GM23338 (cell line): ENCODE results near the gene AVPR2. TPM values are rescaled to one million over a fixed set of nuclear protein-coding genes. Genes with fewer than 3 reads are reported as not detected.

Experiments
- ATAC-seq: fragments of 200-7000 bp; cut with Tn5 transposase; 3 replicates; pipeline ENCODE4 v1.9.1; 2020
- DNase-seq: peaks from one replicate; pipeline ENCODE4 v3.0.0-alpha.2; 2015; ENCODE audit warnings: low spot score
- H2AFZ ChIP-seq: fragments of 200-600 bp; sonication (generic); 2 replicates; pipeline ENCODE4 v1.8.0; 2016; ENCODE audit warnings: antibody characterized with exemption, mild to moderate bottlenecking, moderate library complexity
- H3F3A ChIP-seq: fragments of 200-600 bp; sonication (generic); replicated peaks from 2 replicates; pipeline ENCODE4 v1.8.0; 2017; ENCODE audit warnings: antibody characterized with exemption, mixed run types, low read depth
- H3K27ac ChIP-seq: fragments of 200-600 bp; sonication (generic); 2 replicates; pipeline ENCODE4 v1.6.1; 2016; ENCODE audit warnings: low read depth
- H3K27me3 ChIP-seq: fragments of 200-600 bp; sonication (generic); 2 replicates; pipeline ENCODE4 v1.8.0; 2016; ENCODE audit warnings: mild to moderate bottlenecking, mixed run types, moderate library complexity; ENCODE audit not compliant: insufficient read depth
- H3K36me3 ChIP-seq: fragments of 200-600 bp; sonication (generic); 2 replicates; pipeline ENCODE4 v1.8.0; 2016; ENCODE audit warnings: mild to moderate bottlenecking; ENCODE audit not compliant: insufficient read depth
- H3K4me1 ChIP-seq: fragments of 200-600 bp; sonication (generic); 2 replicates; pipeline ENCODE4 v1.8.0; 2016; ENCODE audit warnings: mild to moderate bottlenecking, moderate library complexity; ENCODE audit not compliant: insufficient read depth
- H3K4me2 ChIP-seq: fragments of 200-600 bp; sonication (generic); 2 replicates; pipeline ENCODE4 v1.7.1; 2017; ENCODE audit warnings: mixed run types
- H3K4me3 ChIP-seq: fragments of 200-600 bp; sonication (generic); 2 replicates; pipeline ENCODE4 v1.6.1; 2016; ENCODE audit warnings: mixed run types
- H3K79me2 ChIP-seq: fragments of 200-600 bp; sonication (generic); replicated peaks from 2 replicates; pipeline ENCODE4 v1.8.0; 2017; ENCODE audit warnings: mild to moderate bottlenecking; ENCODE audit not compliant: insufficient read depth
- H3K9me2 ChIP-seq: fragments of 200-600 bp; sonication (generic); 2 replicates; pipeline ENCODE4 v1.8.0; 2017; ENCODE audit not compliant: insufficient read depth
- H4K20me1 ChIP-seq: fragments of 200-600 bp; sonication (generic); replicated peaks from 2 replicates; pipeline ENCODE4 v1.8.0; 2017; ENCODE audit warnings: mild to moderate bottlenecking; ENCODE audit not compliant: insufficient read depth
- H3K27ac Mint-ChIP-seq: 2 replicates; pipeline ENCODE4 v1.8.0; 2020; ENCODE audit warnings: inconsistent platforms, mild to moderate bottlenecking, moderate library complexity, mixed read lengths
- H3K27me3 Mint-ChIP-seq: 3 replicates; pipeline ENCODE4 v1.8.0; 2022; ENCODE audit warnings: low read depth, mild to moderate bottlenecking, moderate library complexity, mixed read lengths, inconsistent platforms; ENCODE audit not compliant: insufficient read depth, poor library complexity
- H3K36me3 Mint-ChIP-seq: 3 replicates; pipeline ENCODE4 v1.8.0; 2021; ENCODE audit warnings: low read depth, mild to moderate bottlenecking, inconsistent platforms, moderate library complexity, mixed read lengths
- H3K4me1 Mint-ChIP-seq: 3 replicates; pipeline ENCODE4 v1.8.0; 2020; ENCODE audit warnings: mild to moderate bottlenecking, inconsistent platforms, mixed read lengths
- H3K4me3 Mint-ChIP-seq: 3 replicates; pipeline ENCODE4 v1.8.0; 2021; ENCODE audit warnings: moderate library complexity, mild to moderate bottlenecking, inconsistent platforms, mixed read lengths
- H3K9me3 Mint-ChIP-seq: 3 replicates; pipeline ENCODE4 v1.8.0; 2020; ENCODE audit warnings: moderate library complexity, mild to moderate bottlenecking, inconsistent platforms, mixed read lengths
- CREB1 ChIP-seq: fragments of 250-450 bp; sonication (Bioruptor Pico); IDR thresholded peaks from 2 replicates; pipeline ENCODE4 v1.5.0; 2020; ENCODE audit warnings: low read depth, mild to moderate bottlenecking, moderate library complexity
- CTCF ChIP-seq, 2 experiments: fragments of 200-600 bp in 1 of 2; sonication (generic) in 1 of 2; conservative IDR thresholded peaks; 2 replicates each; pipeline versions ENCODE4 v1.5.1 to v1.6.1; 2016 to 2017; ENCODE audit warnings: antibody characterized with exemption in 2 of 2, low read depth in 2 of 2, mild to moderate bottlenecking in 2 of 2, moderate library complexity in 1 of 2
- ETS1 ChIP-seq: IDR thresholded peaks from 2 replicates; pipeline ENCODE4 v1.6.1; 2016; ENCODE audit warnings: antibody characterized with exemption
- EZH2 ChIP-seq: fragments of 200-600 bp; sonication (generic); IDR thresholded peaks from one replicate; pipeline ENCODE4 v1.8.0; 2017; ENCODE audit warnings: antibody characterized with exemption, mild to moderate bottlenecking, low read depth; ENCODE audit not compliant: unreplicated experiment
- EZH2phosphoT487 ChIP-seq: fragments of 200-600 bp; sonication (generic); IDR thresholded peaks from one replicate; pipeline ENCODE4 v1.8.1; 2018; ENCODE audit warnings: antibody characterized with exemption; ENCODE audit not compliant: unreplicated experiment
- JUNB ChIP-seq: IDR thresholded peaks from one replicate; pipeline ENCODE4 v1.6.1; 2016; ENCODE audit warnings: antibody characterized with exemption; ENCODE audit not compliant: unreplicated experiment
- NANOG ChIP-seq: IDR thresholded peaks from 2 replicates; pipeline ENCODE4 v1.6.1; 2016; ENCODE audit warnings: antibody characterized with exemption, borderline replicate concordance
- POLR2AphosphoS5 ChIP-seq: IDR thresholded peaks from 2 replicates; pipeline ENCODE4 v1.6.1; 2016; ENCODE audit warnings: antibody characterized with exemption, low read depth
- REST ChIP-seq: IDR thresholded peaks from one replicate; pipeline ENCODE4 v1.6.1; 2018; ENCODE audit warnings: antibody characterized with exemption; ENCODE audit not compliant: unreplicated experiment
- STAT1 ChIP-seq: IDR thresholded peaks from one replicate; pipeline ENCODE4 v1.6.1; 2016; ENCODE audit warnings: antibody characterized with exemption; ENCODE audit not compliant: unreplicated experiment
- ZNF114 ChIP-seq: fragments of 250-450 bp; sonication (Bioruptor Pico); IDR thresholded peaks from 2 replicates; pipeline ENCODE4 v1.5.0; 2020; ENCODE audit warnings: mild to moderate bottlenecking, moderate library complexity
- ZNF331 ChIP-seq: fragments of 250-450 bp; sonication (Bioruptor Pico); IDR thresholded peaks from 2 replicates; pipeline ENCODE4 v1.5.0; 2020; ENCODE audit warnings: low read depth, mild to moderate bottlenecking, moderate library complexity
- ZNF462 ChIP-seq: fragments of 250-450 bp; sonication (Bioruptor Pico); IDR thresholded peaks from 2 replicates; pipeline ENCODE4 v1.5.0; 2020; ENCODE audit warnings: mild to moderate bottlenecking, moderate library complexity
- polyA plus RNA-seq: library from polyadenylated mRNA; unstranded; fragments of >200 nt; fragmentation: Nextera tagmentation; extraction: Ambion mirVana; gene quantifications from 2 replicates; pipeline ENCODE4 v1.2.1, GENCODE V29; 2016
- total RNA-seq: library from RNA; depleted of rRNA; stranded (reverse); fragments of >200 nt; shearing (Covaris generic); gene quantifications from 2 replicates; pipeline ENCODE4 v1.2.3, GENCODE V29; 2014

Gene AVPR2
- total and polyA plus RNA-seq, 2 experiments from 2014 or later, result not detected

GRCh38 chrX:153908219-153908860 lies 3.9 kb downstream of the AVPR2 start:
- H3K36me3 ChIP-seq, result no peaks in the 10 kb centered on the region
- Mint-ChIP-seq H3K4me3 (no peak overlapping the region), H3K4me1 (peaks cover 9% of the 10 kb centered on the region; the same call in 2 of the 3 replicates), H3K27ac (no peak overlapping the region), H3K27me3 (peaks cover 4% of the 10 kb centered on the region), H3K9me3 (no peaks in the 10 kb centered on the region), H3K36me3 (peaks cover 6% of the 10 kb centered on the region; the same call in 2 of the 3 replicates)
- H4K20me1 ChIP-seq, result no peaks in the 10 kb centered on the region
- DNase-seq (no peak), ATAC-seq (no peak)
- TF ChIP-seq POLR2AphosphoS5 (no peak), ETS1 (no peak), ZNF331 (CRISPR knock-in tag) (no peak), ZNF462 (CRISPR knock-in tag) (no peak), NANOG (no peak), REST (no peak), CREB1 (CRISPR knock-in tag) (no peak), EZH2phosphoT487 (no peak), EZH2 (no peak), CTCF (conservative IDR thresholded peaks at IDR 0.05; ENCODE audit: low read depth in 2 of 2) (no peak), STAT1 (no peak), ZNF114 (CRISPR knock-in tag) (no peak), JUNB (no peak)
- no peak overlapping the region for H3K27ac ChIP-seq
- H2AFZ ChIP-seq, result no peak overlapping the region
- H3K27me3 ChIP-seq, result no peaks in the 10 kb centered on the region
- H3K4me3 ChIP-seq, result no peak overlapping the region
- H3K4me1 ChIP-seq, result no peaks in the 10 kb centered on the region
- H3K4me2 ChIP-seq, result no peak overlapping the region
- no peaks in the 10 kb centered on the region for H3K79me2 ChIP-seq
- no peaks in the 10 kb centered on the region for H3F3A ChIP-seq
- no peaks in the 10 kb centered on the region for H3K9me2 ChIP-seq
